Measurements from ENCODE around the gene ZFP91. TPM values are rescaled to one million over a fixed set of nuclear protein-coding genes. Genes with fewer than 3 reads are reported as not detected.

ZFP91 gene
- total and polyA plus RNA-seq, 12 donors: 11.4 to 69.7 (median 59.6) TPM

- H3K4me1 ChIP-seq: peaks cover 0 to 59% (median 34%) of the 10 kb centered on the region in 9 donors
- no peak overlapping the region for H3K27ac ChIP-seq
Measured at GRCh38 chr11:58596621-58597020, 17.8 kb downstream of the ZFP91 start.

GRCh38 chr11:58597486-58598144 is 18.8 kb downstream of the ZFP91 start:
- peaks cover 0 to 19% (median 0%) of the 10 kb centered on the region in 9 donors for H3K36me3 ChIP-seq
- H3K9me3 ChIP-seq: no peaks in the 10 kb centered on the region
- DNase-seq (no peak), ATAC-seq (no peak)
- 62 to 63% methylated on average over 3 of the region's 3 CpGs for WGBS, 2 donors
- no peak for TF ChIP-seq CTCF (IDR thresholded peaks at IDR 0.05)
- H3K27me3 ChIP-seq: no peaks in the 10 kb centered on the region
- peaks cover 0 to 57% (median 32%) of the 10 kb centered on the region in 9 donors for H3K4me1 ChIP-seq
- intact Hi-C loops (cut with DNase I): no loop called here
- no peak overlapping the region for H3K27ac ChIP-seq
- H3K4me3 ChIP-seq: no peak overlapping the region

More at GRCh38 chr11:58596621-58597020, 17.8 kb downstream of the ZFP91 start:
- 90 to 95% methylated on average over 3 of the region's 3 CpGs for WGBS, 2 donors
- Histone ChIP-seq H3K9me3 (no peaks in the 10 kb centered on the region), H3K27me3 (no peaks in the 10 kb centered on the region), H3K4me3 (no peak overlapping the region), H3K36me3 (peaks cover 0 to 28% (median 0%) of the 10 kb centered on the region in 9 donors)
- ATAC-seq: no peak
- intact Hi-C loops (cut with DNase I): no loop called here
- TF ChIP-seq CTCF (IDR thresholded peaks at IDR 0.05): no peak
- no peak for DNase-seq

- intact Hi-C loops (cut with DNase I): no loop called here
- peaks cover 0 to 20% (median 0%) of the 10 kb centered on the region in 9 donors for H3K36me3 ChIP-seq
- H3K4me3 ChIP-seq: no peak overlapping the region
- H3K4me1 ChIP-seq: peaks cover 0 to 41% (median 25%) of the 10 kb centered on the region in 9 donors
- no peaks in the 10 kb centered on the region for H3K27me3 ChIP-seq
- WGBS, 2 donors: 79 to 87% methylated on average over 2 of the region's 2 CpGs
- H3K27ac ChIP-seq: no peak overlapping the region
- DNase-seq (no peak), ATAC-seq (no peak)
- H3K9me3 ChIP-seq: no peaks in the 10 kb centered on the region
- TF ChIP-seq CTCF (IDR thresholded peaks at IDR 0.05): no peak
Measured at GRCh38 chr11:58600510-58600909, 21.6 kb downstream of the ZFP91 start.

- no peak for ATAC-seq
- H3K36me3 ChIP-seq: peaks cover 0 to 36% (median 22%) of the 10 kb centered on the region in 9 donors
- H3K4me1 ChIP-seq: peaks cover 0 to 28% (median 11%) of the 10 kb centered on the region in 9 donors
- intact Hi-C loops (cut with DNase I): no loop called here
- no peaks in the 10 kb centered on the region for H3K27me3 ChIP-seq
- no peak overlapping the region for H3K4me3 ChIP-seq
- H3K27ac ChIP-seq: no peak overlapping the region
- no peak for TF ChIP-seq CTCF (IDR thresholded peaks at IDR 0.05)
- no peaks in the 10 kb centered on the region for H3K9me3 ChIP-seq
- no peak for DNase-seq
- WGBS, 2 donors: 78 to 79% methylated on average over 4 of the region's 4 CpGs
Measured at GRCh38 chr11:58606930-58607714, 28.3 kb downstream of the ZFP91 start.
